NCI-H446 (cell line): ENCODE measurements around the gene DUSP14.

Experiments
- DNase-seq, 2 experiments: peaks; one replicate each; lab custom pipeline; 2025; lab: John Stamatoyannopoulos, UW

Gene DUSP14

DNA sequence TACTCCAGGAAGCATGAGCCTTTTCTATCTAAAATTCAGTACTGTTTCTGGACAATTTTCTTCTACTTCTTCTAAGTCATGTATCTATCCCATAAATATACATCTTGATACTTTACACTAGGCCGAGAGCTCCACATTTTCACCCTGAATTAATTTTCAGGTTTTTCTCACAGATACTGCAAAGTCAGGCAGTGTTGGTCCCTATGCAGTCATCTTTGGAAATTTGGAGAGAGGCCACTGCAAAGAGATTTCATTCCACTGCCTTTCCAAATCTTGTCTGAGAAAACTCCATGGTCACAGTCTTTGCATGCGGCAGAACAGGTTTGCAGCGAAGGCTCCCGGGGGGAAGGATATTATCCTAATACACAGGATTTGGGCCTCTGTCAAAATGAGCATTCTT is 28.2 kb downstream of the DUSP14 start:
- DNase-seq = no peak

DNA sequence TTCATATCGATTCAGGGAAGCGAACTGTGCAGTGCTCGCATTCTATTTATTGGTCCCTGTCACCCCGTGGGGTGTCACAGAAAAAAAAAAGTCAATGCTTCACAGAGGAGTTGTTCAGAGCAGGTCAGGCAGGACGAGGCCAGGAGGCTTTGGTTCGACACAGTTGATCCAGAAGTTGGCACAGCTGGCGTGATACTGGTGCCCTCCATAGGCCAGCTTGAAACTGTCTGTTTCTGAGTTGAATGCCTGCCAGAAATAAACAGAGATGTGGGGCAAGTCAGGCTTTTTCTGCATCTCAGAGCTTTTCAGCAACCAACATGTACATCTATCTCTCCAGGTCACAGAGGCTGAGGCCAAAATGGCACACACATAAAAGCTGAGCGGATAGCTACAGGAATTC is 29.1 kb downstream of the DUSP14 start:
- no peak for DNase-seq

DNA sequence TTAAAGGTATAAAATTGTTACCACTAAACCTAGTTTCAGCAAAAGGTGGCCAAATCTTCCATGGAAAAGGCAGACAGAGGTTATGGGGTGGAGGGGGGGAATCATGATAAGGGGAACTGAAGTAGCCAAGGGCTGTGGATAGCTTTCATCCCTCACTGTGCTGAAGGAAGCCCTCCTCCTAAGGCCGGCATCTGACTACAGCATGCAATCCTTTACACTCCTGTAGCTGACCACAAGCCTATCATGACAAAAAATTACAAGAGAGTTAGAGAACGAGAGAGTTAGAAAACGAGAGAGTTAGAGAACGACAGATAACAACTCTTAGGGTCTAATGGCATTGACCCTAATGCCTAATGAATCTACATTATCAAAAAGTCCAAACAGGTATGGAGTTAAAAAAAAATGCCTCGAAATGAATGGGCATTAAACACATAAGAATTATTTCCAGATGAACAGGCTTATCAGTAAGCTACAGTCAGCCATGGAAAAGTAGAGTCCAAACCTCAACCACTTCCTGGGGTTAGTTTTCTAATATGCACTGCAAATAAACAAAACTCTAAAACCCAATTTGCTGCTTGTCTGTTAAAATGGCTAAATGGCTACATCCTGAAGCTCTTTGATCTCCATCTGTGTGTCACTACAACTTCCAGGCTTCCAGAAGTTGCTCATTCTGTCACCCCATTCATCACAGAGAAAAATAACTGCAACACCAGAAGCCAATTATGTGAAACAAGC is 29.7 kb downstream of the DUSP14 start:
- DNase-seq = no peak

DNA sequence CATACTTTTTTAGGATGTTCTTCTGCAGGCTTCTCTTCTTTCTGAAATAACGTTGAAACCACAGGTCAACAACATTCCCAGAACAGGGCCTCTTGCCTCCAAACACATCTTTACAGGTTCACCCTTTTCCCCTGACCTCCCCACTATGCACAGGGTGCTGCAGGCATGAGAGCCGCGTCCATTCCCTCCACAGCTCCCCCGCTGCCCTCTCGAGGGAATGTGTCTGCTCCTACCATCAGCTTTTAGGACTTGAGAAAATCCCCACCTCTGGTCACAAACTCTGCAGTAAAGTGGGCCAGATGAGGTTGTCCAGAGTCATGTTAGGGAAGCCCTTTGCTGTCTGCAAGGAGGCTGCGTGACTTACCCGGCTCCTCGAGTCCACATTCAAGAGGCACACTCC is 30.5 kb downstream of the DUSP14 start:
- no peak for DNase-seq

DNA sequence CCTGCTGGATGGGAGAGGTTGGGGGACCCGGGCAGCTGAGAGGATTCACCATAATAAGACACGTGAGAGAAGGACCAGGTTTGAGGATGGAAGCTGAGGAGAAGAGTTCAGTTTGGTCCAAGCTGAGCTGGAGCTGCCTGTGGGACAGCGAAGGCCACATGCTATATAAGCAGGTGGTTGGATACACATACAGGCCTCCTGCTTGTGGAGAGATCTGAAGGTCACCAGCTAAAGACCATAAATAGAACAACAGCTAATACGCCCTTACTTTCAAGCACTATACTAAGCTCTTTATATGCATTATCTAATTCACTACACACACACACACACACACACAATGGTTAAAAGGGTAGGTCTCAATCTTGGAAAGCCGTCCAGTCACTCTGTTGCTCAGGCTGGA is 32.1 kb downstream of the DUSP14 start:
- no peak for DNase-seq

DNA sequence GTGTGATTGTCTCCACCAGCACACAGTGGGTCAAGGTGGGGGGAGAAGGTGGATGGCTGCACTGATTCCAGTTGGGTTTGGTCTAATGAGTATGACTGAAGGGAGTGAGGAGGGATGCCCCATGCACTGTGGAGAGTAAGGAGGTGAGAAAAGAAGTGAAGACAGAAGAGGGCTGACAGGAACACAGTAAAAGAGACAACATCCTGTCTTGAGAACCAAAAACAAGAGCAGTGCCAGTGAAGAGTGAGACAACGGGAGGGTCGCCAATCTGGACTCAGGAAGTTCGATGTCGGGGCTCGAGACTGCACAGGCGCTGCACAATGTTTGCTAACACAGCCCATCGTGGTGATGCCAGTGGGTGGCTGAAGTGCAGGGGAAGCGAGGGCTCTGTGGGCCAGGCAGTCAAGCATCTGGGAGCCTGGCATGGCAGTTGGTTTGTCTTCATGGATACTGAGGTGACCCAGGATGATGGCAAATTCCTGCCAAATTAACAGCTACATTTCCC is 34.1 kb downstream of the DUSP14 start:
- DNase-seq = no peak

DNA sequence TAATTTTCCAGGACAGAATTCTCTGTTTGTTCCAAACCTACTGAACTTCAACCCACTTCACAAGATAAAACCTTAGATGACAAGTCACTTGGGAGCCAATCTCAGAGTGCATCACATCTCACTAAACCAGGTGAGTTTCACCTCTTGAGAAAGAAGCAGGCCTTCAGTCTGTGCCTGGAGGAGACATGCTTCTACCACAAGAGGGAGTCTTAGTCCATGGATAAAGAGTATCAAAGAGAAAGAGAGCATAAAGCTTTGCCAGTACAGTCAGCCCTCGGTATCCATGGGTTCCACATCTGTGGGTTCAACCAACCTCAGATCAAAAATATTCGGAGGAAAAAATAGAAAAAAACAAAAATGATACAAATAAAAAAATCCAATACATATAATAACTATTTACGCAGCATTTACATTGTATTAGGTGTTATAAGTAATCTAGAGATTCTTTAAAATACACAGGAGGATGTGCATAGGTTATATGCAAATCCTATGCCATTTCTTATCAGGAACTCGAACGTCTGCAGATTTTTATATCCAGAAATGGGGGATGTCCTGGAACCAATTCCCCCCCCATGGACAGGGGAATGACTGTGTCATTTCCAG is 37.7 kb downstream of the DUSP14 start:
- DNase-seq = peak in 1 of 2 experiments; percentile 25

DNA sequence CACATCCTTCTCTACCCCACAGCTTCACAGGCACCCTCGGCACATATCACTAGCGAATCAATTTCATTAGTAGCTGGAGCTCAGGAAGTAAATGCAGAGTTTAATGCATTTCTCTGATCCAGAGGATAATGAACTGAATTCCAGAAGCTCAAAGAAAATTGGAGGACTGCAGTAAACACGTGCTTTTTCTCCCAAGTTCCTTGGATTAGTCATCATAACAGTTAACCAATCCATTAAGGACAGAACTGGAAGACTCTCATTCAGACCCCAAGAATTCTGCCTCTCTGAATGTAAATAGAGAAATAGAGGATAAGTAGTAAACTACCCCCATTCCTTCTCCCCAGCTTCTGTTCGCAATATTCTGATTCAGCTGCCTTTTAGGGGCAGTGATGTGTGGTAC is 40.7 kb downstream of the DUSP14 start:
- no peak for DNase-seq

DNA sequence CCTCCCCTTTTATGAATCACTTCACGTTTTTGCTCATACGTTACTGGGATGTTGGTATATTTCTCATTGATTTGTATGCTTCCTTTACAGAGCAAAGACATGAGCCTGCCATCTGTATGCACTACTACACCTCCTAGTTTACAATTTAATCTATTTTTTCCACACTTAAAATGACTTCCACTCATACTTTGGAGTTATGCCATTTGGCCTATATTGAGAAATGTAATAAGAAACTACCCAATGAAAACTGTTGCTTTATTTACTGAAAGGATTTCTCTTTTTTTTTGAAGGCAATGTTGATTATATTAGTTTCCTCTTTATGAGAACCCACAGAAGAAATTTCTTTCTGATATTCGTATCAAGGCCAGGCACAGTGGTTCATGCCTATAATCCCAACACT is 43.1 kb downstream of the DUSP14 start:
- DNase-seq = no peak

DNA sequence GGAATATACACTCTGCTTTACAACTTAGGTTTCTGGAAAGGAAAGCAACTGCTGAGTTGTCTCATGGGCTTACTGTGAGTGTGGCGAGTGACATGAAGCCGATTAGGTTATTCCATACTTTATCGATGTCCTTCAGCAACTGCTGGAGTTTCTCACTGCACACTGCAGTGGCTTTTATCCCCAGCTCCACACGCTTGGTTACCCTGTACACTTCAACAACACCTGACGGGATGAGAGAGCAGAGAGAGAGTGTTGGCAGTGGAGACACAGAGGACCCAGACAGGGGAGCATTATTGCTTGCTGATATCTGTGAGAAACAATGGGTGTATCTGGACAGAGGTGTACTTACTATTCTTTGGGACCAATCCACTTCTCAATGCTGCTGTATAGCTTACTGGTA is 46.2 kb downstream of the DUSP14 start:
- DNase-seq = no peak

DNA sequence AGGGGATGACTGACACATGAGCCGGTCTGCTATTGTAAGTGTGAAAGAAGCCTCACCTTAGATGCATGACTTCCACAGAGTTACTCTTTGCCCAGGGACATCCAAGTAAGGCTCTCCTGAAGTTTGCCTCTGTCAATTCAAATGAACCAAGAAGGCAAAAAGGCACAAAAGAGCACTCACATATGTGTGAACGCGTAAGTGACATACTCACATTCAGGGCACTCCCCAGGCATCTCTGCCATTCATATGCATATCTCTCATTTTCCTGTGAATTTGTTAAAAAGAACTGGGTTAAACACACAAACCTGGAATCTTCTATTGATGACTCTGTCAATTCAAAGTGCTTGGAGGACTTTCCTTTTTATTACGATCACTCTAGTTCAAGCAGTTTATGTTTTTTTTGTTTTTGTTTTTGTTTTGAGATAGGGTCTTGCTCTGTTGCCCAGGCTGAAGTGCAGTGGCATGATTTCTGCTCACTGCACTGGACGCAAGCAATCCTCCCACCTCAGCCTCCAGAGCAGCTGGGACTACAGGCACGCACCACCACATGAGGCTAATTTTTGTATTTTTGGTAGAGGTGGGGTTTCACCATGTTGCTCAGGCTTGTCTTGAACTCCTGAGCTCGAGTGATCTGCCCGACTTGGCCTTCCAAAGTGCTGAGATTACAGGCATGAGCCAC is 49.4 kb downstream of the DUSP14 start:
- no peak for DNase-seq

DNA sequence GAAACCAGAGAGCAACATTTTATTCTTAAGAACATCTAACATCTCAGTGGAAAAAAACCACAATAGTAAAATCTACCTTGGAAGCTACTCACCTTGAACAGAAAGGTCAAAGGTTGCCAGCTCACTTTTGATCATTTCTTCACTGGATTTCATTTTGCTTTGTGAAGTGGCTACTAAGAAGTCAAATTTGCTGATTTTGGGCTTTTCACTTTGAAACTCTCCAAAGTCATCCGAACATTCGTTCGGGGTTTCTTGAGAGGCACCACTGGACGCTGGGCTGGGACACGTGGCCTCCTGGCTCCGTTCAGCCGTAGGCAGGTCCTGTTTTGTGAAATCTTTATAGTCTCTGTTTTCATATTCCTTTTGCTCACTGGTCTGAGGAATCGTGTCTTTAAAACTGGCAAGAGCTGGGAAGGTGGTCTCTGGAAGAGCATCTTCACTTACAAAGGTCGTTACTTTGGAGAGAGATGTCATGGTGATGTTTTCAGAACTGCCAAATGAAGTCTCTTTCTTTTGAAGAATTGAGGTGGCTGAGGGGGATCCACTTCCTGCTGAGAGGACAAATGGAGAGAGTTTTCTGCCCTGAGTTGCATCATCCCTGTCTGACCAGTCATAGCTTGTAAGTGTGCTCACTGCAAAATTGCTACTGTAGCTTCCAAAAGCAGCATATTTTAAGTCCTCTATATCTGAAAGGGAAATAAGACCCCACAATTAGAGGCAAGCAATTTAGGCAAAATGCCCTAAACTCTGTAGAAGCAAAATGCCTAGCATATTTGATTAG is 52.4 kb downstream of the DUSP14 start:
- no peak for DNase-seq

DNA sequence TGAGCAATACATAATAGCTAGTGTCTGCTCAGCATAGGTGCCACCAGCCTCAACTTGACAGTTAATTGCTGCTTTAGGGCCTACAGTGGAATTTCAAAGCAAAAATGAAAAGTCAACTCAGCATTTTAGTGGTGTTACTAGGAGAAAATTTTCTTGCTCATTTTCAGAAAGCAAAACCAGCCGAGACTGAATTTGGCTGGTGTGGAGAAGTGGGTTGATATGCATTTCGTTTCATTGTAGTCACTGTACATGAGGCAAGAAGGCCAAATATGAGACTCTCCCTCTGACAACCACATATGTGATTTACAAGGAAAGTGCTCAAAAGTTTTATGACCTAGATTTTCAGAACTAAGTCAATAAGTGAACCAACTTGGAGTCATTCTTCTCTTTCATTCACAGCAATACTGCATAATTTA is 54.0 kb downstream of the DUSP14 start:
- no peak for DNase-seq

DNA sequence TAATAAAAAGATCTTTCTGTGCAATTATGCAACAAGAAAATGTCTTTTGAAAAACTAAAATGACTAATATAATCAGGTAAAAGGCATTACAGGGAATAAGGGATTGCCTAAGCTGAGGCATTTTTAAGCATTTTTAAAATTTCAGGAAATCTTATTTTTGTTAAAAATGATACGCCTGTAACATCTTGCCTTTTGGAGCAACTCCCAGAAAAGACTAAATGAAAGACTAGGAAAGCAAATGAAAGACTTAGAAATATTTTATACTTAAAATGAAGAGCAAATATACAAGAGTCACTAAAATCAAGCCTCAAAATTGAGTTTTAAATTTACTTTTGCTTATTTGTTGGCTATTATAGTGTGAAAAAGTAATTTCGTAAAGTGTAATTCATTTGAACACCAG is 55.8 kb downstream of the DUSP14 start:
- DNase-seq = no peak

DNA sequence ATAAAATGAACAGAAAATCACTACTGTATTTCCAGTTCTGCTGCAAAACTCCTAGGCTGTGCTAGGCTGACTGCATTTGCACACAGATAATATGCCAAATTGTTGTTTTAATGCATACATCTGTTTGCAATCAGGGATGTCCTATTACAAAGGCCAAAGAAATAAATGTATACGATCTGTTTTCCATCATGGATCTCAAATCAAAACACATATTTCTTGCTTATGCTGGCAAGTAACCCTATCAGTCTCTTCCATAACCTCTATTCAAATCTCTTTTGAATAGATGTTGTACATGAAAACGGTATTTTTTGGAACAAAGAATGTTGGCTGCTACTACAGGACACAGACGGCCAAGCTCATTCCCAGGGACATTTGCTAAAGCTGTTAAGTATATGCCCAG is 56.6 kb downstream of the DUSP14 start:
- DNase-seq = no peak

DNA sequence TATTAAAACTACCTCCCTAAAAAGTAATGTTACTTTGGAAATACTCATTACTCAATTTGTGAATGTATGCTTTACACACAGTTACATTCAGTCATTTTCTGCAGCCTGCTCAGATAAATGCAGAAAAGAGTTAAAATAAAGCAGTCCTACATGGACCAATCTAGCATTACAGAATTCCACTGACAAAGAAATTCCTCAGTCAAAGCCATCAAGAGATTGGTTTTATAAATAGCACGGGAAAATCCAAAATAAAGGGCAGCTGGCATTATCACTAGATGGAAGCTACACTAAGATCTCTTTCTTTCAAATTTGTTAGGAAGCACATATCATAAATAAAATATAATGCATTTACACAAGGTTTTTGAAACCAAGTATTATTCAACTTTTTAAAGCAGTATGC is 58.3 kb downstream of the DUSP14 start:
- DNase-seq = no peak

DNA sequence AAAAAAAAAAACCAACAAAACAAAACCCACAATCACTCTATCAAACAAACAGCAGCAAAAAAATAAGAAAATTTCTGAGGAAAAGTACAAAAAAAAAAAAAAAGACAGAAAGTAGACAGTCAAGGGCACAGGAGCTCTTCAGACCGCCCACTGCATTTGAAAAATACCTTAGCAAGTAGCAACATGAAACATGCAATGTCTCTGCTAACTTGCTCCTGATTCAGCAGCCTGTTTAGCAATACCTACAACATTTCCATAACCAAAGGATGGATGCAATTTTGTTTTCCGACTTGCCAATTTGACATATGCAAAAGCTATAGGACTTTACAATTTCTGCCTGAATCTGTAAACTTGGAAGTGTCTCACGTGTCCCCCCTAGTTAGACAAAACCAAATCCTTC is 62.1 kb downstream of the DUSP14 start:
- DNase-seq = no peak

DNA sequence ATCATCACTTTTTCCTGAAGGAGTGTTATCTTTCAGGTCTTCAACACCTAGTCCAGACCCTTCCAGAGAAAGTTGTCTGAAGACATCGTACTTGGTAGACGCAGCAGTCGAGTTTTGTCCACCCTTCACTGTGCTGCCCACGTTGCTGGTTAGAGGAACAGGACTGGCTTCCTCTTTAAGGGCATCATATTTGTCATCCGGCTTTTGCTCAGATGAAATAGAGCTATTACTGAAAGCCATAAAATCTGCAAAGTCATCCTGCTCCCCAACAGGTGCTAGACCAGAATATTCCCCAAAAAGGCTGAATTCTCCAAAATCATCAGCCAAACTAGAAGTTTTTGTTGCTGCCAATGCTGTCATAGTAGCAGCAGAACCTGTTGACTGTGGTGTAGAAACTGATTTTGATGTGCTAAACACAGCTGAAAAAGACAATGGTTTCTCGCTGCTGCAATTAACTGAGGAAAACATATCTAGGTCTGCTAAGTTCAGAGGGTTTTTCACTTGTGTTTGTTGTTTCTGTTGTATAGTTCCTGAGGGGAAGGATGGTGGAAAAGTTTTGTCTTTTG is 63.8 kb downstream of the DUSP14 start:
- DNase-seq = no peak

DNA sequence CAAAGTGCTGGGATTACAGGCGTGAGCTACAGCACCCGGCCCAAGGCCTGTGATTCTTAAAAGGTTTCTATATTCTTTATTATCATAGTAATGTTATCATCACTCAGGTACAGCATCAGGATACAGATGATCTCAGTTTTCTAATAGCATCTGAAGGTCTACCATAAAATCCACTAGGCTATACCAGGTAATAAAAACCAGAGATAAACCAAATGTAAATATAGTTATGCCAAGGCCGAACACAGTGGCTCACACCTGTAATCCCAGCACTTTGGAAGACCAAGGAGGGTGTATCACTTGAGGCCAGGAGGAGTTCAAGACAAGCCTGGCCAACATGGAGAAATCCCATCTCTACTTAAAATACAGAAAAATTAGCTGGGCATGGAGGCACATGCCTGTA is 65.7 kb downstream of the DUSP14 start:
- no peak for DNase-seq

DNA sequence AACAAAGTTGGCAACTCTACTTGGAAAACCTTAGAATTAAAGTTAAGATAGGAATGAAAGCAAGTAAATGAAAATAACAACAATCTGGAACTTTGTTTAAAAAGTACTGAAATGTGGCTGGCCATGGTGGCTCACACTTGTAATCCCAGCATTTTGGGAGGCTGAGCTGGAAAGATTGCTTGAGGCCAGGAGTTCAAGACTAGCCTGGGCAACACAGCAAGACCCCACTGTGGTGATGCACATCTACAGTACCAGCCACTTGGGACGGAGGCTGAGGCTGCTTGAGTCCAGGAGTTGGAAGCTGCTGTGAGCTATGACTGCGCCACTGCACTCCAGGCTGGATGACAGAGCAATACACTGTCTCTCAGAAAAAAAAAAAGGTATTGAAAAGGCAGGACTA is 67.8 kb downstream of the DUSP14 start:
- DNase-seq = no peak

DNA sequence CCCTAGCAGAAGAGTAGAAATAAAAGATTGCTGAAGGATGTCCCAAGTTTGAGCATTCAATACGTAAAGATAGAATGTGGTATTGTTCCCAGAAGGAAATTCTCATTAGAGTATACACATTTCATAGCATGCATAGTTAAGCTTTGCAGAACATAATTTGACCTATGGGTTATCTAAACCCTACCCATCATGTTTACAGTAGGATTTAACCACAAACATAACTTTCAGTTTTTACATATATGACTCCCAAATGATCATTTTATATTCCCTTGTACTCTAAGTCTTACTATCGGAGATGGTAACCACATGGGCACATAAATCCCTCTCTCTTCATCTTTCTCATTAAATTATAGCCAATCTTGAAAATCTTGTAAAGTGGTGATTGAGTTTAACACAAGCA is 68.6 kb downstream of the DUSP14 start:
- no peak for DNase-seq
